Body of pancreas (tissue), 4 donors: Measurements from ENCODE around the gene C3orf38. TPM values are rescaled to one million over a fixed set of nuclear protein-coding genes. Genes with fewer than 3 reads are reported as not detected.

ENCODE experiments used
- ATAC-seq: fragments of 150-250 bp; one replicate; pipeline ENCODE4 v1.9.1; 2016
- DNase-seq, 4 donors: peaks; one replicate each; pipeline ENCODE4 v3.0.0-alpha.2; 2019
- H3K27ac ChIP-seq, 4 donors: fragments of 200-600 bp; sonication (generic); 1 replicate in 3 of 4; 2 replicates in 1 of 4; pipeline versions ENCODE4 v1.5.1 to v1.6.1; 2016 to 2019; ENCODE audit warnings: mild to moderate bottlenecking in 1 of 4, mixed read lengths in 1 of 4, moderate library complexity in 1 of 4
- H3K27me3 ChIP-seq, 2 donors: fragments of 200-600 bp; sonication (generic); one replicate each; pipeline ENCODE4 v1.6.0; 2016; ENCODE audit warnings: mild to moderate bottlenecking in 1 of 2
- H3K36me3 ChIP-seq, 2 donors: fragments of 200-600 bp; sonication (generic); replicated peaks in 1 of 2; 2 replicates each; pipeline ENCODE4 v1.5.1; 2016; ENCODE audit warnings: low read depth in 2 of 2; ENCODE audit not compliant: insufficient read depth in 1 of 2
- H3K4me1 ChIP-seq: fragments of 200-600 bp; sonication (generic); one replicate; pipeline ENCODE4 v1.6.0; 2016
- H3K4me3 ChIP-seq, 2 donors: fragments of 200-600 bp; sonication (generic); 1 replicate in 1 of 2; 2 replicates in 1 of 2; pipeline ENCODE4 v1.5.1; 2016 to 2019
- H3K9me3 ChIP-seq, 3 donors: fragments of 200-600 bp; sonication (generic); 1 replicate in 2 of 3; 2 replicates in 1 of 3; pipeline ENCODE4 v1.5.1; 2016
- CTCF ChIP-seq, 7 experiments: fragments of 450-650 bp in 4 of 7; fragments of 200-600 bp in 3 of 7; sonication (generic) in 3 of 7; IDR thresholded peaks; one replicate each; pipeline ENCODE4 v1.5.1; 2016 to 2019; ENCODE audit warnings: antibody characterized with exemption in 7 of 7
- POLR2A ChIP-seq, 3 donors: fragments of 450-650 bp; IDR thresholded peaks; one replicate each; pipeline ENCODE4 v1.6.1; 2016; ENCODE audit warnings: antibody characterized with exemption in 3 of 3, mild to moderate bottlenecking in 2 of 3
- WGBS, 2 donors: methylation state at CpG; one replicate each; pipeline ENCODE4 v1.1.5; 2017; 5-methylcytosine and 5-hydroxymethylcytosine counted together
- intact Hi-C: fragments of 100-400 bp; cut with DNase I; formaldehyde crosslinking; loops from one replicate; pipeline ENCODE4 v1.15.1; 2023
- total RNA-seq, 2 donors: library from RNA; depleted of rRNA; stranded (reverse); fragments of >200 nt; gene quantifications; one replicate each; pipeline ENCODE4 v1.1.0, GENCODE V29; 2016

The C3orf38 gene
- total RNA-seq, 2 donors from 2014 or later: 9.6 to 10.6 TPM

GRCh38 chr3:88150806-88151205, 1.0 kb downstream of the C3orf38 start:
- Histone ChIP-seq H3K4me1 (peaks cover 21% of the 10 kb centered on the region), H3K36me3 (peaks cover 0 to 9% of the 10 kb centered on the region in 2 donors), H3K27me3 (no peaks in the 10 kb centered on the region), H3K9me3 (no peaks in the 10 kb centered on the region), H3K27ac (no peak overlapping the region), H3K4me3 (peak overlapping the region; percentile 51 to 99)
- DNase-seq (no peak), ATAC-seq (no peak)
- 2% methylated on average over 6 of the region's 6 CpGs for WGBS, 2 donors
- TF ChIP-seq POLR2A (IDR thresholded peaks at IDR 0.05) (no peak), CTCF (IDR thresholded peaks at IDR 0.05) (no peak)
- intact Hi-C loops: no loop called here

DNA sequence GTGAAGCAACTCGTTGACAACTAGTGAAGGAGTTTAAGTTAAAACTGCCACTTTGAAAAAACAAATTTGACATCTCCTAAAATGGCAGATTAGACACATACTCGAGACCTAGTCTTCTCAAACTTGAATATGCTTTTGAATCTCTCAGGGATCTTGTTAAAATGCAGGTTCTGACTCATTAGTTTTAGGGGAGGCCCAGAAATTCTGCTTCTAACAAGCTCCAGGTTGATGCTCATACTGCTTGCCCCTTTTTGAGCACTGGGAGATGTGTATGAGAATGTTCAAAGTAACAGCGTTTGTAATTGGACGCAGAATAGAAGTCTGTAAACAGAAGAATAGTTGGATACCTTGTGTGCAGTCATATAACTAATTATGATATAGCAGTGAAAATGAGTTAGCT, 1.6 kb downstream of the C3orf38 start:
- Histone ChIP-seq H3K9me3 (no peaks in the 10 kb centered on the region), H3K27me3 (no peaks in the 10 kb centered on the region), H3K4me3 (no peak overlapping the region), H3K4me1 (peaks cover 21% of the 10 kb centered on the region), H3K36me3 (peaks cover 0 to 15% of the 10 kb centered on the region in 2 donors), H3K27ac (no peak overlapping the region)
- DNase-seq (no peak), ATAC-seq (no peak)
- intact Hi-C loops: no loop called here
- WGBS, 2 donors: 23 to 39% methylated on average over 4 of the region's 4 CpGs
- TF ChIP-seq CTCF (IDR thresholded peaks at IDR 0.05) (no peak), POLR2A (IDR thresholded peaks at IDR 0.05) (no peak)

- ATAC-seq: no peak
- H3K4me1 ChIP-seq: peaks cover 21% of the 10 kb centered on the region
- no peaks in the 10 kb centered on the region for H3K9me3 ChIP-seq
- intact Hi-C loops: no loop called here
- WGBS, 2 donors: 74 to 84% methylated on average over 2 of the region's 2 CpGs
- H3K27ac ChIP-seq: no peak overlapping the region
- TF ChIP-seq CTCF (IDR thresholded peaks at IDR 0.05) (no peak), POLR2A (IDR thresholded peaks at IDR 0.05) (no peak)
- peaks cover 0 to 18% of the 10 kb centered on the region in 2 donors for H3K36me3 ChIP-seq
- no peak for DNase-seq
- no peak overlapping the region for H3K4me3 ChIP-seq
- no peaks in the 10 kb centered on the region for H3K27me3 ChIP-seq
Observed at GRCh38 chr3:88152841-88153240, 3.1 kb downstream of the C3orf38 start.

- Histone ChIP-seq H3K36me3 (no peaks in the 10 kb centered on the region), H3K27me3 (no peaks in the 10 kb centered on the region), H3K27ac (no peak overlapping the region), H3K4me1 (no peaks in the 10 kb centered on the region), H3K4me3 (no peak overlapping the region), H3K9me3 (no peaks in the 10 kb centered on the region)
- 97 to 100% methylated on average over 2 of the region's 2 CpGs for WGBS, 2 donors
- intact Hi-C loops: no loop called here
- TF ChIP-seq CTCF (IDR thresholded peaks at IDR 0.05): no peak
- TF ChIP-seq POLR2A (IDR thresholded peaks at IDR 0.05): no peak
- ATAC-seq (no peak), DNase-seq (no peak)
Observed at GRCh38 chr3:88166419-88166971, 16.7 kb downstream of the C3orf38 start.

GRCh38 chr3:88167173-88167572, 17.4 kb downstream of the C3orf38 start:
- no peaks in the 10 kb centered on the region for H3K9me3 ChIP-seq
- no peak overlapping the region for H3K4me3 ChIP-seq
- no peaks in the 10 kb centered on the region for H3K4me1 ChIP-seq
- no peak for TF ChIP-seq CTCF (IDR thresholded peaks at IDR 0.05)
- no peak for TF ChIP-seq POLR2A (IDR thresholded peaks at IDR 0.05)
- DNase-seq (no peak), ATAC-seq (no peak)
- H3K27ac ChIP-seq: no peak overlapping the region
- 91 to 97% methylated on average over 6 of the region's 6 CpGs for WGBS, 2 donors
- H3K36me3 ChIP-seq: no peaks in the 10 kb centered on the region
- no peaks in the 10 kb centered on the region for H3K27me3 ChIP-seq
- intact Hi-C loops: no loop called here
